Osteoblast (primary cell): ENCODE data around the gene TSGA10. TPM values are rescaled to one million over a fixed set of nuclear protein-coding genes. Genes with fewer than 3 reads are reported as not detected.

Source experiments
- DNase-seq: peaks from one replicate; pipeline ENCODE4 v3.0.0; 2011; ENCODE audit warnings: low spot score, mixed read lengths; ENCODE audit not compliant: insufficient read length; ENCODE audit errors: missing footprints
- H2AFZ ChIP-seq: 2 replicates; pipeline ENCODE4 v1.6.0; 2011; ENCODE audit warnings: mild to moderate bottlenecking, low read length
- H3K27ac ChIP-seq: 2 replicates; pipeline ENCODE4 v1.5.1; 2011; ENCODE audit warnings: mild to moderate bottlenecking, low read depth, low read length, moderate library complexity
- H3K27me3 ChIP-seq: 2 replicates; pipeline ENCODE4 v1.6.0; 2012; ENCODE audit warnings: mild to moderate bottlenecking, control low read depth, inconsistent platforms, low read length, moderate library complexity; ENCODE audit not compliant: insufficient read depth
- H3K36me3 ChIP-seq: 2 replicates; pipeline ENCODE4 v1.5.1; 2011; ENCODE audit warnings: mild to moderate bottlenecking, low read length, control low read depth, moderate library complexity; ENCODE audit not compliant: insufficient read depth
- H3K4me1 ChIP-seq: 2 replicates; pipeline ENCODE4 v1.5.1; 2011; ENCODE audit warnings: mild to moderate bottlenecking, low read length, control low read depth, moderate library complexity; ENCODE audit not compliant: insufficient read depth
- H3K4me2 ChIP-seq: 2 replicates; pipeline ENCODE4 v1.6.0; 2011; ENCODE audit warnings: mild to moderate bottlenecking, low read length; ENCODE audit not compliant: insufficient read depth
- H3K4me3 ChIP-seq: fragments of 200-600 bp; sonication (generic); 3 replicates; pipeline ENCODE4 v1.5.1; 2012; ENCODE audit warnings: mild to moderate bottlenecking, low read length, inconsistent platforms; ENCODE audit not compliant: insufficient read depth
- H3K79me2 ChIP-seq: 2 replicates; pipeline ENCODE4 v1.6.0; 2012; ENCODE audit warnings: mild to moderate bottlenecking, low read length, control low read depth, inconsistent platforms; ENCODE audit not compliant: insufficient read depth
- H3K9me3 ChIP-seq: 2 replicates; pipeline ENCODE4 v1.5.1; 2011; ENCODE audit warnings: low read depth, low read length, control low read depth
- H4K20me1 ChIP-seq: 2 replicates; pipeline ENCODE4 v1.6.0; 2012; ENCODE audit warnings: mild to moderate bottlenecking, low read length, control low read depth; ENCODE audit not compliant: insufficient read depth
- total RNA-seq: library from RNA; depleted of rRNA; stranded (reverse); fragments of >200 nt; gene quantifications from 2 replicates; pipeline ENCODE4 v1.2.3, GENCODE V29; 2012
- TF ChIP-seq, protein P1 (sequence below): IDR thresholded peaks from 2 replicates; pipeline ENCODE4 v1.5.1; 2011; ENCODE audit warnings: mild to moderate bottlenecking, low read depth, low read length, moderate library complexity; ENCODE audit errors: extremely low read depth

TSGA10 gene
- total RNA-seq, 1 donor, result 4.0 TPM

DNA sequence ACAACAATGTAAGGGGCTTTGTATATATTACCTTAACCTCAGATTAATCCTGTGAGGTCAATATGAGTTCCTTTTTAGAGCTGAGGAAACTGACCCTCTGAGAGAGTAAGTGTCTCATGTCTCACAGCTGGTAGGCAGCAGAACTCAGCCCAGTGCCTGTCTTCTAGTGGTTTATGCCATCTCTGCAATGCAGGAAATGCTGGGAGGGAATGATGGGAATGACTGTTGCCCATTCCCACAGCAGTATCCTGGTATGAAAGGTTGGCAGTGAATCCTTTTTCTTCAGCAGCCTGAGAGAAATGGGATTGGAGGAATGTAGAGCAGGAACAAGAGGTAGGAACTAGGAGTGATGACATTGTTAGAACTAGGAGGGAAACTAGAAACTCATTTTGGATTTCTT is 32.3 kb upstream of the TSGA10 start:
- peaks cover under 1% of the 10 kb centered on the region for H3K4me1 ChIP-seq
- no peaks in the 10 kb centered on the region for H3K27me3 ChIP-seq
- TF ChIP-seq, protein P1, sequence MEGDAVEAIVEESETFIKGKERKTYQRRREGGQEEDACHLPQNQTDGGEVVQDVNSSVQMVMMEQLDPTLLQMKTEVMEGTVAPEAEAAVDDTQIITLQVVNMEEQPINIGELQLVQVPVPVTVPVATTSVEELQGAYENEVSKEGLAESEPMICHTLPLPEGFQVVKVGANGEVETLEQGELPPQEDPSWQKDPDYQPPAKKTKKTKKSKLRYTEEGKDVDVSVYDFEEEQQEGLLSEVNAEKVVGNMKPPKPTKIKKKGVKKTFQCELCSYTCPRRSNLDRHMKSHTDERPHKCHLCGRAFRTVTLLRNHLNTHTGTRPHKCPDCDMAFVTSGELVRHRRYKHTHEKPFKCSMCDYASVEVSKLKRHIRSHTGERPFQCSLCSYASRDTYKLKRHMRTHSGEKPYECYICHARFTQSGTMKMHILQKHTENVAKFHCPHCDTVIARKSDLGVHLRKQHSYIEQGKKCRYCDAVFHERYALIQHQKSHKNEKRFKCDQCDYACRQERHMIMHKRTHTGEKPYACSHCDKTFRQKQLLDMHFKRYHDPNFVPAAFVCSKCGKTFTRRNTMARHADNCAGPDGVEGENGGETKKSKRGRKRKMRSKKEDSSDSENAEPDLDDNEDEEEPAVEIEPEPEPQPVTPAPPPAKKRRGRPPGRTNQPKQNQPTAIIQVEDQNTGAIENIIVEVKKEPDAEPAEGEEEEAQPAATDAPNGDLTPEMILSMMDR, result no peak
- no peak for DNase-seq
- H3K4me2 ChIP-seq, result no peak overlapping the region
- H3K36me3 ChIP-seq, result peaks cover 9% of the 10 kb centered on the region
- H2AFZ ChIP-seq, result no peak overlapping the region
- peaks cover 67% of the 10 kb centered on the region for H3K79me2 ChIP-seq
- no peak overlapping the region for H3K27ac ChIP-seq
- no peaks in the 10 kb centered on the region for H3K9me3 ChIP-seq
- H4K20me1 ChIP-seq, result peaks cover 4% of the 10 kb centered on the region
- no peak overlapping the region for H3K4me3 ChIP-seq

DNA sequence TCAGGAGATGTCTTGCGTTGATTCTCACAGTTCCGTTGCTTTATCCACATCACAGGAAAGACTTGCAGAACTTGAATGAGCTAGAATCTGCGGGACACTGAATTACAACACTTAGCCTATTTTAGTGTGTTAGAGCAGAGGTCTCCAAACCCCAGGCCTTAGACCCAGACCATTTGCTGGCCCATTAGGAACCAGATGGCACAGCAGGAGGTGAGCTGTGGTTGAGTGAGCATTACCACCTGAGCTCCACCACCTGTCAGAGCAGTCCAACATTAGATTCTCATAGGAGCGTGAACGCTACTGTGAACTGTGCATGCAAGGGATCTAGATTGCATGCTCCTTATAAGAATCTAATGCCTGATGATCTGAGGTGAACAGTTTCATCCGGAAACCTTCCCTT is 30.1 kb upstream of the TSGA10 start:
- TF ChIP-seq, protein P1, result no peak
- H2AFZ ChIP-seq, result no peak overlapping the region
- no peaks in the 10 kb centered on the region for H3K9me3 ChIP-seq
- H3K36me3 ChIP-seq, result peaks cover 7% of the 10 kb centered on the region
- no peaks in the 10 kb centered on the region for H3K27me3 ChIP-seq
- peaks cover 10% of the 10 kb centered on the region for H3K4me1 ChIP-seq
- H4K20me1 ChIP-seq, result peaks cover 4% of the 10 kb centered on the region
- H3K79me2 ChIP-seq, result peaks cover 82% of the 10 kb centered on the region
- no peak overlapping the region for H3K4me3 ChIP-seq
- DNase-seq, result no peak
- H3K27ac ChIP-seq, result no peak overlapping the region
- no peak overlapping the region for H3K4me2 ChIP-seq

DNA sequence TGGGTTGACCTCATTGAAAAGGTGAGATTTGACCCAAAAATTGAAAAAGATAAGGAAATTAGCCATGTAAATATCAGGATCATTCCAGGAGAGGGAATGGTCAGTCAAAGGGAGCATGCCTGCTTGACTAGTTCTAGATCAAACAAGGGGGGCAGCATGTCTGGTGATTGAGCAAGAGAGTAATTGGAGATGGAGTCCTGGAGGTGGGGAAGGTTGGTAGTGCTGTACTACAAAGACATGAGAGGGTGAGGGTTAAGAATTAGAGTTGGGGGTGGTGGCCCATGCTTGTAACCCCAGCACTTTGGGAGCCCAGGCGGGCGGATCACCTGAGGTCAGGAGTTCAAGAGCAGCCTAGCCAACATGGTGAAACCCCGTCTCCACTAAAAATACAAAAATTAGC is 28.3 kb upstream of the TSGA10 start:
- no peak for DNase-seq
- peaks cover 90% of the 10 kb centered on the region for H3K79me2 ChIP-seq
- H3K27ac ChIP-seq, result no peak overlapping the region
- no peak overlapping the region for H3K4me3 ChIP-seq
- no peak overlapping the region for H3K4me2 ChIP-seq
- TF ChIP-seq, protein P1, result no peak
- H3K36me3 ChIP-seq, result peaks cover 7% of the 10 kb centered on the region
- no peaks in the 10 kb centered on the region for H3K27me3 ChIP-seq
- no peaks in the 10 kb centered on the region for H3K9me3 ChIP-seq
- peaks cover 4% of the 10 kb centered on the region for H4K20me1 ChIP-seq
- no peak overlapping the region for H2AFZ ChIP-seq
- peaks cover 11% of the 10 kb centered on the region for H3K4me1 ChIP-seq

DNA sequence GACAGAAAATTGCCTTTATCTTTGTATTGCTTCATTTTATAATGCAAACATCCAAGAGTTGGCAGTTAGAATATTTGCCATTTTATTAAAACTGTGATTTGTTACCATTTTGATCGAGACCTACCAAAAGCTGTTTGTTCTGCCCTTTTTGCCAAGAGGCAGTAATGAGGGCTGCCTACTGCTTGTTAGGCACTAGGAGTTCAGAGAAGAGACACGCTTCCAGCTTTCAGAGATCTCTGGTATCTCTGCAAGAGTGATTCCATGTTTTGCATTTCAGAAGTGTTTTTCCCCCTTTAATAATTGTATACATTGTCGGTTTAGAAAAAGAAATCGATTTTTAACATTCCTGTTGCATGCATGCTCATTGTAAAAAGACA is 26.9 kb upstream of the TSGA10 start:
- Histone ChIP-seq H3K79me2 (peaks cover 91% of the 10 kb centered on the region), H3K9me3 (no peaks in the 10 kb centered on the region), H3K4me2 (peak overlapping the region; percentile 81), H3K4me1 (peaks cover 11% of the 10 kb centered on the region), H3K27me3 (no peaks in the 10 kb centered on the region), H3K36me3 (peaks cover under 1% of the 10 kb centered on the region), H3K4me3 (peak overlapping the region; percentile 85), H3K27ac (peak overlapping the region; percentile 84), H2AFZ (peak overlapping the region; percentile 89), H4K20me1 (peaks cover 7% of the 10 kb centered on the region)
- TF ChIP-seq, protein P1, result no peak
- DNase-seq, result no peak
